IMR-90 (cell line): ENCODE data around the gene ARID4A. TPM values are rescaled to one million over a fixed set of nuclear protein-coding genes. Genes with fewer than 3 reads are reported as not detected.

ENCODE experiments used
- ATAC-seq: fragments of 200-7000 bp; cut with Tn5 transposase; 2 replicates; pipeline ENCODE4 v1.9.1; 2020; ENCODE audit warnings: low read depth, mild to moderate bottlenecking, moderate library complexity
- BruUV-seq: library from RNA; stranded (reverse); fragments of 400-500 nt; replicated peaks from 2 replicates; lab custom pipeline; 2021; lab: Mats Ljungman, UMichigan
- CTCF ChIA-PET: fragments of 300-600 bp; formaldehyde crosslinking; extraction: SDS; loops from one replicate; lab custom pipeline; 2021; ENCODE audit warnings: antibody characterized with exemption; lab: Yijun Ruan, JAX
- POLR2A ChIA-PET: fragments of 300-600 bp; sonication (Branson Sonifier 250); formaldehyde crosslinking; loops from one replicate; lab custom pipeline; 2022; ENCODE audit warnings: antibody characterized with exemption; ENCODE audit not compliant: unreplicated experiment; lab: Charles Lee
- DNase-seq: peaks from one replicate; pipeline ENCODE4 v3.0.0; 2013
- H2AFZ ChIP-seq: replicated peaks from 2 replicates; pipeline ENCODE3; 2013; ENCODE audit warnings: low read length, mild to moderate bottlenecking; ENCODE audit not compliant: poor library complexity
- H2AK5ac ChIP-seq: 2 replicates; pipeline ENCODE4 v1.6.1; 2013; ENCODE audit warnings: low read depth, low read length, inconsistent platforms
- H2AK9ac ChIP-seq: replicated peaks from 2 replicates; pipeline ENCODE3; 2013; ENCODE audit warnings: mild to moderate bottlenecking, low read depth, low read length, moderate library complexity; ENCODE audit not compliant: poor library complexity
- H2BK120ac ChIP-seq: 2 replicates; pipeline ENCODE4 v1.6.1; 2013; ENCODE audit warnings: low read depth, low read length, inconsistent platforms
- H2BK15ac ChIP-seq: 3 replicates; pipeline ENCODE4 v1.6.1; 2013; ENCODE audit warnings: low read depth, low read length, inconsistent platforms
- H2BK20ac ChIP-seq: 2 replicates; pipeline ENCODE4 v1.6.1; 2013; ENCODE audit warnings: low read depth, mild to moderate bottlenecking, inconsistent platforms, low read length, moderate library complexity
- H2BK5ac ChIP-seq: 2 replicates; pipeline ENCODE4 v1.6.1; 2013; ENCODE audit warnings: mild to moderate bottlenecking, low read depth, low read length, inconsistent platforms; ENCODE audit not compliant: poor library complexity, severe bottlenecking
- H3K14ac ChIP-seq: replicated peaks from 2 replicates; pipeline ENCODE4 v1.6.1; 2013; ENCODE audit warnings: low read depth, low read length, inconsistent platforms
- H3K18ac ChIP-seq: 2 replicates; pipeline ENCODE4 v1.6.1; 2013; ENCODE audit warnings: low read depth, low read length, control low read depth
- H3K23ac ChIP-seq: 2 replicates; pipeline ENCODE4 v1.6.1; 2013; ENCODE audit warnings: low read depth, low read length, inconsistent platforms
- H3K27ac ChIP-seq: 2 replicates; pipeline ENCODE4 v1.5.1; 2013; ENCODE audit warnings: mild to moderate bottlenecking, control low read depth, low read length; ENCODE audit not compliant: insufficient read depth
- H3K27me3 ChIP-seq: 2 replicates; pipeline ENCODE4 v1.6.1; 2013; ENCODE audit warnings: low read length; ENCODE audit not compliant: control insufficient read depth, insufficient read depth
- H3K36me3 ChIP-seq: 2 replicates; pipeline ENCODE4 v1.6.1; 2013; ENCODE audit warnings: low read length, mixed read lengths; ENCODE audit not compliant: control insufficient read depth, insufficient read depth
- H3K4ac ChIP-seq: 2 replicates; pipeline ENCODE4 v1.6.1; 2013; ENCODE audit warnings: low read depth, low read length, inconsistent platforms
- H3K4me1 ChIP-seq: 2 replicates; pipeline ENCODE4 v1.6.1; 2013; ENCODE audit warnings: low read length, mixed read lengths; ENCODE audit not compliant: control insufficient read depth, insufficient read depth
- H3K4me2 ChIP-seq: 2 replicates; pipeline ENCODE4 v1.6.1; 2013; ENCODE audit warnings: low read depth, mild to moderate bottlenecking, control low read depth, low read length, moderate library complexity
- H3K4me3 ChIP-seq: 2 replicates; pipeline ENCODE4 v1.5.1; 2013; ENCODE audit warnings: low read depth, mild to moderate bottlenecking, control low read depth, low read length, moderate library complexity; ENCODE audit not compliant: insufficient read depth
- H3K56ac ChIP-seq: 2 replicates; pipeline ENCODE4 v1.6.1; 2013; ENCODE audit warnings: low read length, inconsistent platforms; ENCODE audit not compliant: insufficient read depth; ENCODE audit errors: extremely low read depth
- H3K79me1 ChIP-seq, 2 experiments: 2 replicates each; pipeline ENCODE4 v1.6.1; 2013; ENCODE audit warnings: low read length in 2 of 2, inconsistent platforms in 1 of 2, low read depth in 1 of 2
- H3K9ac ChIP-seq: 2 replicates; pipeline ENCODE4 v1.6.1; 2013; ENCODE audit warnings: low read depth, low read length, control low read depth
- H3K9me1 ChIP-seq: 2 replicates; pipeline ENCODE4 v1.6.1; 2013; ENCODE audit warnings: low read length, inconsistent platforms; ENCODE audit not compliant: insufficient read depth
- H3K9me3 ChIP-seq: 2 replicates; pipeline ENCODE4 v1.6.1; 2013; ENCODE audit warnings: low read length; ENCODE audit not compliant: control insufficient read depth, insufficient read depth
- H4K20me1 ChIP-seq: 2 replicates; pipeline ENCODE4 v1.6.1; 2013; ENCODE audit warnings: low read length, inconsistent platforms; ENCODE audit not compliant: insufficient read depth
- H4K5ac ChIP-seq: 2 replicates; pipeline ENCODE4 v1.6.1; 2013; ENCODE audit warnings: mild to moderate bottlenecking, low read depth, low read length, control low read depth
- H4K8ac ChIP-seq, 2 experiments: 2 replicates each; pipeline ENCODE4 v1.6.1; 2013; ENCODE audit warnings: low read depth in 2 of 2, low read length in 2 of 2, control low read depth in 1 of 2, inconsistent platforms in 1 of 2
- H4K91ac ChIP-seq: 2 replicates; pipeline ENCODE4 v1.6.1; 2013; ENCODE audit warnings: low read depth, low read length, inconsistent platforms; ENCODE audit not compliant: insufficient read depth
- CHD1 ChIP-seq: IDR thresholded peaks from 2 replicates; pipeline ENCODE4 v1.6.1; 2012; ENCODE audit warnings: low read depth, low read length, improper control_type of control experiment
- RAD21 ChIP-seq: IDR thresholded peaks from 2 replicates; pipeline ENCODE4 v1.6.1; 2012; ENCODE audit warnings: low read length, improper control_type of control experiment
- SMC3 ChIP-seq: fragments of 150-350 bp; IDR thresholded peaks from 2 replicates; pipeline ENCODE4 v1.6.1; 2016; ENCODE audit warnings: low read depth, mild to moderate bottlenecking, antibody characterized with exemption, low read length, moderate library complexity
- WGBS, 2 experiments: methylation state at CpG; one replicate each; pipeline versions ENCODE4 v1.1.5 to v1.1.7; 2013; ENCODE audit warnings: missing lambda C conversion rate in 2 of 2; ENCODE audit not compliant: insufficient read length in 1 of 2; ENCODE audit errors: extremely low coverage in 2 of 2; 5-methylcytosine and 5-hydroxymethylcytosine counted together
- dilution Hi-C: fragments of 300-500 bp; cut with HindIII; formaldehyde crosslinking; loops from one replicate; pipeline ENCODE4 v1.14.3; 2018; ENCODE audit warnings: low sequenced_read_pairs; ENCODE audit not compliant: unreplicated experiment
- in situ Hi-C: fragments of 300-500 bp; cut with MboI; formaldehyde crosslinking; loops from 3 replicates; pipeline ENCODE4 v1.14.3; 2019; ENCODE audit warnings: low sequenced_read_pairs, inconsistent platforms, mixed read lengths
- intact Hi-C: fragments of 100-400 bp; cut with micrococcal nuclease; formaldehyde crosslinking; loops from 2 replicates; pipeline ENCODE4 v1.10.0; 2022
- polyA plus RNA-seq, 3 experiments: library from polyadenylated mRNA; depleted of rRNA; stranded (reverse); fragments of >200 nt; gene quantifications; 2 replicates each; pipeline ENCODE4 v1.2.3, GENCODE V29; 2012; ENCODE audit warnings: low replicate concordance in 1 of 3
- total RNA-seq: library from RNA; depleted of rRNA; stranded (reverse); fragments of >200 nt; gene quantifications from 2 replicates; pipeline ENCODE4 v1.2.3, GENCODE V29; 2012

ARID4A gene
- total and polyA plus RNA-seq, 2 of the 4 experiments (the other 2 are of a cell fraction), result 3.3 to 3.8 TPM

DNA sequence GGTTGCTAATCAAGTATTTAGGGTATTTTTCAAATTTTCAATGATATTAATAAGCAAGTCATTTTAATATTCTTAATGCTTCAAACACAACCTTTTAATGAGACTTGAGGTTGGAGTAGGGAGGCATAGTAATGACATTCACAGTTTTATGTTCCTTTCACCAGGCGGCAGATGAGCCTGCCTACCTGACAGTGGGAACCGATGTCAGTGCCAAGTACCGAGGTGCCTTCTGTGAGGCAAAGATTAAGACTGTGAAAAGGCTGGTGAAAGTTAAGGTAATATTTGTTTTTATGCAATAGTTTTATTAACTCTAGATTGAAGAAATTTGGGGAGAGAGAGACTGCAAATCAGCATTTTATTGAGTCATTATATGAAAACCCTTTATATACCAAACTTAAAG, 3.1 kb downstream of the ARID4A start:
- Histone ChIP-seq H2BK120ac (no peak overlapping the region), H4K5ac (no peak overlapping the region), H3K4me2 (no peak overlapping the region), H3K36me3 (peaks cover 7% of the 10 kb centered on the region), H3K9me3 (no peaks in the 10 kb centered on the region), H2BK15ac (no peak overlapping the region), H3K23ac (no peak overlapping the region), H2BK20ac (no peak overlapping the region), H3K4me3 (no peak overlapping the region), H3K27me3 (no peaks in the 10 kb centered on the region), H4K91ac (no peak overlapping the region), H2AFZ (no peak overlapping the region), H2AK5ac (no peak overlapping the region), H2AK9ac (no peak overlapping the region), H3K9me1 (no peaks in the 10 kb centered on the region; the same call in 1 of the 2 replicates), H3K4me1 (no peaks in the 10 kb centered on the region), H4K8ac (no peak overlapping the region), H2BK5ac (no peak overlapping the region), H3K14ac (no peak overlapping the region), H3K9ac (no peak overlapping the region), H3K56ac (no peak overlapping the region), H3K79me1 (peaks cover 7 to 20% of the 10 kb centered on the region in 2 experiments), H3K27ac (no peak overlapping the region), H3K18ac (no peak overlapping the region), H3K4ac (no peak overlapping the region), H4K20me1 (peaks cover 15% of the 10 kb centered on the region)
- no CpG with 5 or more reads among the region's 3 CpGs for WGBS, 2 experiments
- intact Hi-C loops, result loop anchor here (5.0 kb wide), 1 partner anchor 56 kb away; no protein-coding TSS in a partner anchor
- dilution Hi-C loops, result no loop called here
- ATAC-seq, result no peak
- DNase-seq, result no peak
- in situ Hi-C loops, result no loop called here
- BruUV-seq, result no TSS peak
- ChIA-PET POLR2A (no interaction called here), CTCF (no interaction called here)
- TF ChIP-seq CHD1 (no peak), RAD21 (no peak), SMC3 (no peak)
